ENCODE results near the gene ZNF689.

DNA sequence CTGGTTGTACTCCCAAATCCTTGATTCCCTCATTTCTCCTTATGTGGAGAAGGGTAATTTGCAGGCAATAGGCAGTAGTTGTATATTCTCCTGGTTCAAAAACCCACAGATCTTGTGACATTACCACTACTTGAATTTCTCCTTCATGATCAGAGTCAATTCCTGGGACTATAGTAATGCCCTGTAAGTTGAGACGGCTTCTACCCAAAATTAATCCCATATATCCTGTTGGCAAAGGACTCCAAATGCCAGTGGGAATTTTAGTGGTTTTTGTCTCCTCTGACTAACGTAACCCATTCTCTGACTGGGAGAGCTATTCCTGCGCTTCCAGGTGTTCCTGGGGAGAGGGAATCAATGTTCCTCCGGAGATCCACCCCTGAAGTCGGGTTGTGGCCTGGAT, 11.6 kb upstream of the ZNF689 start:
- TF ChIP-seq, protein P1, sequence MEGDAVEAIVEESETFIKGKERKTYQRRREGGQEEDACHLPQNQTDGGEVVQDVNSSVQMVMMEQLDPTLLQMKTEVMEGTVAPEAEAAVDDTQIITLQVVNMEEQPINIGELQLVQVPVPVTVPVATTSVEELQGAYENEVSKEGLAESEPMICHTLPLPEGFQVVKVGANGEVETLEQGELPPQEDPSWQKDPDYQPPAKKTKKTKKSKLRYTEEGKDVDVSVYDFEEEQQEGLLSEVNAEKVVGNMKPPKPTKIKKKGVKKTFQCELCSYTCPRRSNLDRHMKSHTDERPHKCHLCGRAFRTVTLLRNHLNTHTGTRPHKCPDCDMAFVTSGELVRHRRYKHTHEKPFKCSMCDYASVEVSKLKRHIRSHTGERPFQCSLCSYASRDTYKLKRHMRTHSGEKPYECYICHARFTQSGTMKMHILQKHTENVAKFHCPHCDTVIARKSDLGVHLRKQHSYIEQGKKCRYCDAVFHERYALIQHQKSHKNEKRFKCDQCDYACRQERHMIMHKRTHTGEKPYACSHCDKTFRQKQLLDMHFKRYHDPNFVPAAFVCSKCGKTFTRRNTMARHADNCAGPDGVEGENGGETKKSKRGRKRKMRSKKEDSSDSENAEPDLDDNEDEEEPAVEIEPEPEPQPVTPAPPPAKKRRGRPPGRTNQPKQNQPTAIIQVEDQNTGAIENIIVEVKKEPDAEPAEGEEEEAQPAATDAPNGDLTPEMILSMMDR (IDR thresholded peaks at IDR 0.05): no peak
- TF ChIP-seq POLR2AphosphoS5 (IDR thresholded peaks at IDR 0.05) (no peak), POLR2A (IDR thresholded peaks at IDR 0.05) (no peak)
